Panc1 (cell line): ENCODE measurements around the gene NECAB2. TPM values are rescaled to one million over a fixed set of nuclear protein-coding genes. Genes with fewer than 3 reads are reported as not detected.

Experiments
- ATAC-seq: fragments of 200-7000 bp; cut with Tn5 transposase; 2 replicates; pipeline ENCODE4 v1.9.1; 2020; ENCODE audit warnings: mild to moderate bottlenecking, moderate library complexity
- BruUV-seq: library from RNA; stranded (reverse); fragments of 400-500 nt; replicated peaks from 2 replicates; lab custom pipeline; 2021; lab: Mats Ljungman, UMichigan
- CTCF ChIA-PET: fragments of 300-600 bp; sonication (Branson Sonifier 250); formaldehyde crosslinking; loops from one replicate; lab custom pipeline; 2022; ENCODE audit warnings: antibody characterized with exemption; lab: Charles Lee
- POLR2A ChIA-PET: fragments of 300-600 bp; sonication (Branson Sonifier 250); formaldehyde crosslinking; loops from one replicate; lab custom pipeline; 2022; ENCODE audit warnings: antibody characterized with exemption; lab: Charles Lee
- DNase-seq: peaks from one replicate; pipeline ENCODE4 v3.0.0-alpha.2; 2010; ENCODE audit warnings: low read depth, low spot score
- H3K27ac ChIP-seq: 2 replicates; pipeline ENCODE4 v1.5.1; 2011; ENCODE audit warnings: mild to moderate bottlenecking, low read length, inconsistent platforms
- H3K27me3 ChIP-seq: fragments of 200-500 bp; sonication (Bioruptor generic); 2 replicates; pipeline ENCODE4 v1.6.0; 2014; ENCODE audit warnings: low read length, inconsistent platforms; ENCODE audit not compliant: control insufficient read depth, insufficient read depth
- H3K36me3 ChIP-seq: fragments of 200-500 bp; sonication (Bioruptor generic); 2 replicates; pipeline ENCODE4 v1.5.1; 2014; ENCODE audit warnings: inconsistent platforms, mild to moderate bottlenecking, low read length, moderate library complexity; ENCODE audit not compliant: control insufficient read depth, insufficient read depth
- H3K4me1 ChIP-seq: 2 replicates; pipeline ENCODE4 v1.5.1; 2011; ENCODE audit warnings: inconsistent platforms, mild to moderate bottlenecking, low read length, moderate library complexity; ENCODE audit not compliant: control insufficient read depth, insufficient read depth
- H3K4me3 ChIP-seq, 2 experiments: 2 replicates each; pipeline ENCODE4 v1.5.1; 2011 to 2012; ENCODE audit warnings: low read depth in 2 of 2, low read length in 2 of 2, mild to moderate bottlenecking in 2 of 2, inconsistent platforms in 1 of 2, moderate library complexity in 1 of 2
- H3K9me3 ChIP-seq: fragments of 200-500 bp; sonication (Bioruptor generic); 2 replicates; pipeline ENCODE4 v1.5.1; 2014; ENCODE audit warnings: low read depth, mild to moderate bottlenecking, inconsistent platforms, low read length, moderate library complexity; ENCODE audit not compliant: control insufficient read depth, insufficient read depth
- POLR2AphosphoS5 ChIP-seq: IDR thresholded peaks from 2 replicates; pipeline ENCODE4 v1.6.1; 2012; ENCODE audit warnings: mild to moderate bottlenecking, low read depth, low read length, moderate library complexity
- SIN3A ChIP-seq: IDR thresholded peaks from 2 replicates; pipeline ENCODE4 v1.6.1; 2012; ENCODE audit warnings: low read depth, mild to moderate bottlenecking, low read length, moderate library complexity, borderline replicate concordance; ENCODE audit not compliant: insufficient read depth
- TCF7L2 ChIP-seq: IDR thresholded peaks from 2 replicates; pipeline ENCODE4 v1.6.1; 2011; ENCODE audit warnings: mild to moderate bottlenecking, low read depth, low read length, inconsistent platforms
- in situ Hi-C: cut with HindIII; loops from 2 replicates; pipeline ENCODE4 v1.10.0; 2016; ENCODE audit warnings: low sequenced_read_pairs, low pct_unique_long_range_greater_than_20kb
- intact Hi-C: fragments of 100-400 bp; cut with micrococcal nuclease; formaldehyde crosslinking; loops from one replicate; pipeline ENCODE4 v1.10.0; 2022; ENCODE audit not compliant: unreplicated experiment
- total RNA-seq: library from RNA; stranded (reverse); gene quantifications from one replicate; pipeline ENCODE4 v1.2.1, GENCODE V29; 2021; ENCODE audit not compliant: unreplicated experiment
- TF ChIP-seq, protein P1 (sequence below), 2 experiments: IDR thresholded peaks; 2 replicates each; pipeline ENCODE4 v1.6.1; 2011 to 2012; ENCODE audit warnings: low read depth in 2 of 2, control low read depth in 1 of 2, low read length in 1 of 2, mild to moderate bottlenecking in 1 of 2, moderate library complexity in 1 of 2; ENCODE audit not compliant: insufficient read depth in 1 of 2
- TF ChIP-seq, protein P2 (sequence below): fragments of 450-650 bp; IDR thresholded peaks from 2 replicates; pipeline ENCODE4 v1.5.1; 2017; ENCODE audit warnings: mild to moderate bottlenecking

The NECAB2 gene
- total RNA-seq, 1 experiment from 2014 or later, result 0.33 TPM

DNA sequence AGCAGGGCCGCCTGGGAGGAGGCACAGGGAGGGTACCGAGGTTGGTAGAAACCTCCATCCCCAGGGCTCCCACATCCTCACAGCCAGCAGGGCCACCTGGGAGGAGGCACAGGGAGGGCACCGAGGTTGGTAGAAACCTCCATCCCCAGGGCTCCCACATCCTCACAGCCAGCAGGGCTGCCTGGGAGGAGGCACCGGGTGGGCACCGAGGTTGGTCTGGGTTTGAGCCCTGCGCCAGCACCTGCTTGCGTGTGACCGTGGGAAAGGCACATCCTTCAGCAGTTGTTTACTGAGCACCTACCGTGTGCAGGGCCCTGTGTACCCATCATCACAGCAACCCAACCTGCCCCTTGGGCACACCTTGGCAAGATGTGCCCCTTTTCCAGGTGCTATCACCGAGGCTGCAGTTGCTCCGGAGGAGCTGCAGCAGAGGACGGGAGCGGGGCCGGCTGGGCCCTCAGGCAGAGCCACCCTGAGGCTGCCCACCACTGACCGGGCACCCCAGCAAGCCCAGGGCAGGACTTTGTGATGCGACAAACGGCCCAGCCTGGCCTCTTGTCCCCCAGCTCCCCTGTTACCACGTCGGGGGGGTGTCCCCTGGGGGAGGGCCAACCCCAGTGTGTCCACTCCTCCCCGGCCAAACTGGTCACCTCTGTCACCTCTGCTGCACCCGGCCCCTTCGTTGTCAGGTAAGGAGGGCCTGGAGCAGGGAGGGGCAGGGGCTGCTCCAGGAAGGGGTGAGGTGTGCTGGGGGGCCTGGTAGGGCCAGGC is 37.1 kb upstream of the NECAB2 start:
- H3K9me3 ChIP-seq, result no peaks in the 10 kb centered on the region
- ATAC-seq, result no peak
- ChIA-PET POLR2A (no interaction called here), CTCF (no interaction called here)
- no peak overlapping the region for H3K27ac ChIP-seq
- BruUV-seq, result no TSS peak
- no peak for DNase-seq
- peaks cover 6% of the 10 kb centered on the region for H3K4me1 ChIP-seq
- TF ChIP-seq, protein P1, sequence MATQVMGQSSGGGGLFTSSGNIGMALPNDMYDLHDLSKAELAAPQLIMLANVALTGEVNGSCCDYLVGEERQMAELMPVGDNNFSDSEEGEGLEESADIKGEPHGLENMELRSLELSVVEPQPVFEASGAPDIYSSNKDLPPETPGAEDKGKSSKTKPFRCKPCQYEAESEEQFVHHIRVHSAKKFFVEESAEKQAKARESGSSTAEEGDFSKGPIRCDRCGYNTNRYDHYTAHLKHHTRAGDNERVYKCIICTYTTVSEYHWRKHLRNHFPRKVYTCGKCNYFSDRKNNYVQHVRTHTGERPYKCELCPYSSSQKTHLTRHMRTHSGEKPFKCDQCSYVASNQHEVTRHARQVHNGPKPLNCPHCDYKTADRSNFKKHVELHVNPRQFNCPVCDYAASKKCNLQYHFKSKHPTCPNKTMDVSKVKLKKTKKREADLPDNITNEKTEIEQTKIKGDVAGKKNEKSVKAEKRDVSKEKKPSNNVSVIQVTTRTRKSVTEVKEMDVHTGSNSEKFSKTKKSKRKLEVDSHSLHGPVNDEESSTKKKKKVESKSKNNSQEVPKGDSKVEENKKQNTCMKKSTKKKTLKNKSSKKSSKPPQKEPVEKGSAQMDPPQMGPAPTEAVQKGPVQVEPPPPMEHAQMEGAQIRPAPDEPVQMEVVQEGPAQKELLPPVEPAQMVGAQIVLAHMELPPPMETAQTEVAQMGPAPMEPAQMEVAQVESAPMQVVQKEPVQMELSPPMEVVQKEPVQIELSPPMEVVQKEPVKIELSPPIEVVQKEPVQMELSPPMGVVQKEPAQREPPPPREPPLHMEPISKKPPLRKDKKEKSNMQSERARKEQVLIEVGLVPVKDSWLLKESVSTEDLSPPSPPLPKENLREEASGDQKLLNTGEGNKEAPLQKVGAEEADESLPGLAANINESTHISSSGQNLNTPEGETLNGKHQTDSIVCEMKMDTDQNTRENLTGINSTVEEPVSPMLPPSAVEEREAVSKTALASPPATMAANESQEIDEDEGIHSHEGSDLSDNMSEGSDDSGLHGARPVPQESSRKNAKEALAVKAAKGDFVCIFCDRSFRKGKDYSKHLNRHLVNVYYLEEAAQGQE (IDR thresholded peaks at IDR 0.05; ENCODE audit: insufficient read depth in 1 of 2, low read depth in 2 of 2, low read length in 1 of 2), result no peak
- TF ChIP-seq, protein P2, sequence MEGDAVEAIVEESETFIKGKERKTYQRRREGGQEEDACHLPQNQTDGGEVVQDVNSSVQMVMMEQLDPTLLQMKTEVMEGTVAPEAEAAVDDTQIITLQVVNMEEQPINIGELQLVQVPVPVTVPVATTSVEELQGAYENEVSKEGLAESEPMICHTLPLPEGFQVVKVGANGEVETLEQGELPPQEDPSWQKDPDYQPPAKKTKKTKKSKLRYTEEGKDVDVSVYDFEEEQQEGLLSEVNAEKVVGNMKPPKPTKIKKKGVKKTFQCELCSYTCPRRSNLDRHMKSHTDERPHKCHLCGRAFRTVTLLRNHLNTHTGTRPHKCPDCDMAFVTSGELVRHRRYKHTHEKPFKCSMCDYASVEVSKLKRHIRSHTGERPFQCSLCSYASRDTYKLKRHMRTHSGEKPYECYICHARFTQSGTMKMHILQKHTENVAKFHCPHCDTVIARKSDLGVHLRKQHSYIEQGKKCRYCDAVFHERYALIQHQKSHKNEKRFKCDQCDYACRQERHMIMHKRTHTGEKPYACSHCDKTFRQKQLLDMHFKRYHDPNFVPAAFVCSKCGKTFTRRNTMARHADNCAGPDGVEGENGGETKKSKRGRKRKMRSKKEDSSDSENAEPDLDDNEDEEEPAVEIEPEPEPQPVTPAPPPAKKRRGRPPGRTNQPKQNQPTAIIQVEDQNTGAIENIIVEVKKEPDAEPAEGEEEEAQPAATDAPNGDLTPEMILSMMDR, result no peak
- TF ChIP-seq TCF7L2 (no peak), SIN3A (no peak), POLR2AphosphoS5 (no peak)
- H3K27me3 ChIP-seq, result no peaks in the 10 kb centered on the region
- in situ Hi-C loops, result no loop called here
- intact Hi-C loops, result no loop called here
- H3K36me3 ChIP-seq, result no peaks in the 10 kb centered on the region
- H3K4me3 ChIP-seq, result no peak overlapping the region

DNA sequence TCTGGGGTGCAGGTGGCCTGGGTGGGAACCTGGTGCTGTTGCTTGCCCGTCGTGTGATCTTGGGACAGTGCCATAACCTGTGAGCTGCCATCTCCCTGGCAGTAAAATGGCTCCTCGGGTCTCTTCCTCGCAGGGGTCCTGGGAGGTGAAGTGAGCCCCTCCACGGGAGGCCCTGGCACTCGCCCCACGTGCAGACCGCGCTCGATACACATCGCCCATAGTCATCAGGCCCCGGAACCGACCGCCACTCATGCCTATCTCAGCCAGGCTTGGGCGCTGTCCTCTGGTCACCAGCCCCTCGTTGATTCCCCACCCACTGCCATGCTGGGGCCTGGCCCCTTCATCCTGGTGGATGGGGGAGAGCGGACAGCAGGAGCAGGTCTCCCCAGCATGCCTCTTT is 36.5 kb upstream of the NECAB2 start:
- BruUV-seq, result no TSS peak
- ChIA-PET POLR2A (no interaction called here), CTCF (no interaction called here)
- in situ Hi-C loops (no loop called here), intact Hi-C loops (no loop called here)
- no peaks in the 10 kb centered on the region for H3K27me3 ChIP-seq
- DNase-seq, result no peak
- H3K4me1 ChIP-seq, result peaks cover 6% of the 10 kb centered on the region
- TF ChIP-seq, protein P1 (IDR thresholded peaks at IDR 0.05; ENCODE audit: insufficient read depth in 1 of 2, low read depth in 2 of 2, low read length in 1 of 2), result no peak
- no peak for TF ChIP-seq POLR2AphosphoS5
- TF ChIP-seq TCF7L2, result no peak
- no peaks in the 10 kb centered on the region for H3K36me3 ChIP-seq
- no peak overlapping the region for H3K27ac ChIP-seq
- no peak overlapping the region for H3K4me3 ChIP-seq
- no peaks in the 10 kb centered on the region for H3K9me3 ChIP-seq
- no peak for ATAC-seq
